Activated effector memory CD4-positive, alpha-beta T cell treated with anti-CD3 and anti-CD28 coated beads, Interleukin-2, amount 50 U/mL, for 16 hours (primary cell): ENCODE data around the gene MRPL4.

Source experiments
- DNase-seq: peaks from one replicate; pipeline ENCODE4 v3.0.0-alpha.2; 2020

Gene MRPL4

DNA sequence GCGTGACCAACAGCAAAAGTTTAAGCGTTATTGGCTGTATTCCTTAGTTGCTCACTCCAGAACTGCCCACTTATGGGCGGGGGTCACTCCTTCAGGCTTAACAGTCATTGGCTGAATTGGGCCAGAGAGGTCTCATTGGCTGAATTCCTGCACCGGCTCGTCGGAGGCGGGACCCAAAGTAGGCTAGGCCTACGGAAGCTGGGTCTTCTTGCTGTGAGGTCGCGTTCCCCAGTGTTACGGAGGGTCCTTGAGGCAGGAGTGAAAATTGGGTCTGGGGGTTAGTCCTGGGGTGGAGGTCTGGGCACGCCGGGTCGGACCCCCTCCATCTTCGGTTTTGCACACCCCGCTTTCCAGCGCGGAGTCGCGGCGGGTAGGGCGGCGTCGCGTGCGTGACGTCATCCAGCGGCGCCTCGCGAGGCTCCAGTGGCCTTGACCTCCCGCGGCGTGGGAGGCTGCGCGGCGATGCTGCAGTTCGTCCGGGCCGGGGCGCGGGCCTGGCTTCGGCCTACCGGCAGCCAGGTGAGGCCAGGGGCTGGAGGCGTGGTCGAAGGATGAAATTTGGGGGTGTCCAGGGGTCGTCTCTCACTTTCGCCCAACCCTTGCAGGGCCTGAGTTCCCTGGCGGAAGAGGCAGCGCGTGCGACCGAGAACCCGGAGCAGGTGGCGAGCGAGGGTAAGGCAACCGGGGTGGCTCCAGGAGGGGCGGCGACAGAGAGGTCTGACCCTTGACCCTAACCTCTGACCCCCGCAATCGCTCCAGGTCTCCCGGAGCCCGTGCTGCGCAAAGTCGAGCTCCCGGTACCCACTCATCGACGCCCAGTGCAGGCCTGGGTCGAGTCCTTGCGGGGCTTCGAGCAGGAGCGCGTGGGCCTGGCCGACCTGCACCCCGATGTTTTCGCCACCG, at the start of gene MRPL4:
Gene MRPL4 (plus strand): TSS at position 423 of the 903 bp plus-strand sequence. CDS start 40 bp downstream, at position 463.
- peak; percentile 99 for DNase-seq

DNA sequence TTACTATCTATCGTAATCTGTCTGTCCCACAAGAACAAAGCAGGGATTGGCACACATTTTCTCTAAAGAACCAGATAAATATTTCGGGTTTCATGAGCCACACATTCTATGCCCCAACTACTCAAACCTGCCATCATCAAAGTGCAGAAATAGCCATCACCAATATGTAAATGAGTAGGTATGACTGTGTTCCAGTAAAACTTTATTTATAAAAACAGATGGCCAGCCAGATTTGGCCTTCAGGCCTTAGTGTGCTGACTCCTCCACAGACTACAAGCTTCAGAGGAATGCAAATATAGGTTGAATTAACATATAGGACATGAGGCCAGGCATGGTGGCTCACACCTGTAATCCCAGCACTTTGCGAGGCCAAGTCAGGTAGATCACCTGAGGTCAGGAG, 48.3 kb upstream of the MRPL4 start:
- no peak for DNase-seq

DNA sequence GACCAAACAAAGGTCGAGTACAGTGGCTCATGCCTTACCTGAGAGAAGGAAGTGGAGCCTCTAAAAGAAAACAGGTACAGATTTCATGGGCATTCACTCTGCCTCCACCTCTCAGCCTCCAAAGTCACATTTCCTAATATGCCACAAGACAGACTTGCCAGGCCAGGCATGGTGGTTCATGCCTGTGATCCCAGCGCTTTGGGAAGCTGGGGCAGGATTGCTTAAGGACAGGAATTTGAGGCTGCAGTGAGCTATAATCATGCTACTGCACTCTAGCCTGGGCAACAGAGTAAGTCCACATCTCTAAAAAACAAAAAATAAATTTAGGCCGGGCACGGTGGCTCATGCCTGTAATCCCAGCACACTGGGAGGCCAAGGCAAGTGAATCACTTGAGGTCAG, 46.4 kb upstream of the MRPL4 start:
- DNase-seq, result no peak

DNA sequence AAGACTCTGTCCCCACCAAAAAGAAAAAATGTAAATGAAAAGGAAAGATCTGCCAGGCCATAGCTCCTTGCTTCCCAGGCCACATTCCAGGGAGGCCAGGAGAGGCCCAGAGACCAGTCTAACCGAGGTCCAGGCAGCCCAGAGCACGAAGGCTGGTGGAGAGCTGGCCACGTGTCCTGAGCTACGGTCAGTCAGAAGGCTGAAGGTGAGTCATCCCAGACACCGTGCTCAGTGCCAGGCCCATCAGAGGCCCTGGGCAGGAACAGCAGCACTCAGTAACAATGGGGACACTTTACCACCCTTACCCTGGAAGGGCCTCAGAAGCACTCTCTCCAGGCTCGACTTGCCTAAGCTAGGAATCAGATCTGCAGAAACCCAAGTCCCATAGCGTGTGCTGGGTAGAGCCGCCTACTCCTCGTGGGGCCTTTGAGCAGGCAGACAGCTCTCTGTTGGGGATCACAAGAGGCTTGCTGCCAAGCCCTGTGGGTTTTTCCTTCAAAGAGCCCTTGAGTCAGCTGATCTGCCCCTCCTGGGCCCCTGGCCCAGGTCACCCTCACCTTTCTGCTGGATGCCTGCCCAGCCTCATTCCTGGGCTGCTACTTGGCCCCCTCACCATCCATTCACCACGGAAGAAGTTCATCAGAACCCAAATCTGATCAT, 45.7 kb upstream of the MRPL4 start:
- DNase-seq, result no peak

DNA sequence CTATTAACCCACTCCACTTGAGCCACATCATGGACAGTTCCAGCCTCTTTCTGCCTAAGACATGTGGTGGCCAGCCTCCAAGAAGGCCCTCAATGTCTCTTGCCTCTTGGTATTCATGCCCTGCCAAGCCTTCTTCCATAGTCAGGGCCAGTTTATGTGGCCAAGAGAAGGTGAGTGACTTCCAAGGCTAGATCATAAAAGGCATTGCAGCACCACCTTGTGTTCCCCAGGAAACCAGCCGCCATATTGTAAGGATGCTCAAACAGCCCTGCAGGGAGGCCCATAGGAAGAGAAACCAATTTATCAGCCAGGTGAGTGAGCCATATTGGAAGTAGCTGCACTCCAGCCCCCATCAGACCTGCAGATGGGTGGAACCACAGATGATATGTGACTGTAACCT, 45.0 kb upstream of the MRPL4 start:
- no peak for DNase-seq

DNA sequence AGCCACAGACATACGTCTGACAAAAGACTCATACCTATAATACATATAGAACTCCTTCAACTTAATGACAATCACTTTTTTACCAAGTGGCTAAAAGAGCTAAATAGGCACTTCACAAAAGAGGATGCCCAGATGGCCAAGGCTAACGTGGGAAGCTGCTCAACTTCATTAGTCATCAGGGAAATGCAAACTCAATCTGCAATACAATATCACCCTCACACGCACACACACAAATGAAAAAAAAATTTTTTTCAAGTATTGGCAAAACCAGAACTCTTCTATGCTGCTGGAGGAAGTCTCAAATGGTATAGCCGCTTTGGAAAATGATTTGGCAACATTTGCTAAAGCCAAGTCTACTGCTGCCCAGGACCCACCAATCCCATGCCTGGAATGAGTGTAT, 42.7 kb upstream of the MRPL4 start:
- DNase-seq, result no peak

DNA sequence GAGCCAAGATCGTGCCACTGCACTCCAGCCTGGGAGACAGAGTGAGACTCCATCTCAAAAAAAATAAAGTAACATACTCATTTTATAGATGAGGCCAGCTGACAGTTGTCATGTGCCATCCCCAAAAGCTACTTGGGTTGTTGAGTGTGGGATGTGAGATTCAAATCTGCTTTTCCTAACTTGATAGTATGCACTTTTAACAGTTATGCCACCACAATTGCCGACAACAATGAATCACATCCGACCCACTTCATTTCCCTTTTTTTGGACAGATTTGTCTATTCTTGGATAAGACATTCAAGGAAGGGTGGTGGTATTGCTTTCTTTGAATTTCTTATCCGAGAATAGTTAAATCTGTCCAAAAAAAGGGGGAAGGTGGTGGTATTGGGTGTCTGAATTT, 41.0 kb upstream of the MRPL4 start:
- no peak for DNase-seq

DNA sequence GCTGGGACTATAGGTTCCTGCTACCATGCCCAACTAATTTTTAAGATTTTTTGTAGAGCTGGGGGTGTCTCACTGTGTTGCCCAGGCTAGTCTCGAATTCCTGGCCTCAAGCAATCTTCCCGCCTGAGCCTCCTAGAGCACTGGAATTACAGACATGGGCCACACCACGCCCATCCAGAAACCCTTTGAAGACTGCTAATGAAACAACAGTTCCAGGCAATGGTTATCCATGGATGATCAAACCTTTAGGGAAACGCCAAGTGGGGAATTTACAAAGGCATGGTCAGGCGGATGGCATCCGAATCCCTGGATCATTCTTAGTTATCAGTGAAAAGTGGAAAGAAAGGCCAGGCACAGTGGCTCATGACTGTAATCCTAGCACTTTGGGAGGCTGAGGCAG, 40.3 kb upstream of the MRPL4 start:
- no peak for DNase-seq

DNA sequence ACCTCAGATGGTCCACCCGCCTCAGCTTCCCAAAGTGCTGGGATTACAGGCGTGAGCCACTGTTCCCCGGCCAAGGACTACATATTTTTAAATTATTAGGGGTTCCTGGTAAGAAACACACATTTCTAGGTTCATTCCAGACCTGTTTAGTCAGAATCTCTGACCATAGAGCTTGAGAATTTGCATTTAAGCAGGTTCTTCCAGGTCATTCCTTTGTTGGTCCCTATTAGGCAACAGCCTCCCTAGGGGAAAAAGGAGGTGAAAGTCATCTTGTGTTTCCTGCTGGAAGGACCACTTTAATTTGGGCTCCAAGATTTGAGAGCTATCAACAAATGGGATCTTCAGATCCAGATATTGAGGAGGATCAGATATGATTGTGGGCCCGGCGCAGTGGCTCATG, 37.2 kb upstream of the MRPL4 start:
- DNase-seq, result no peak

DNA sequence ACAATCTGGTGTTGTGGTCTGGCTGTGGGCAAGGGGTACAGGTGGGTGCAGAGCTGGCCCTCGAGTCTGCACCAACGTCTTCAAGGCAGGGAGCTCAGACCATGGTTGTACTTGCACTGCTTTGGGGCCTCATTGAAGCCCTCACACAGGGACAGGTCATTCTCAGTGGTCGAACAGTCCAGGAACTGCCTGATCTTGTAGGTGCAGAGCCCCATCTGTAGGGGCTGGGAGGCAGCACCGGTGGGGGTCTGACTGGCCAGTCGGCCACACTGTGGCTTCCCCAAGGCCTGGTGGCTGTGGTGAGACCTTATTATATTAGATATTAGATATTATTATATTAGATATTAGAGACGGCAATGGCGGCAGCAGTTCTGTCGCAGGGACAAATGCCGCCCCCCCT, 34.9 kb upstream of the MRPL4 start:
- no peak for DNase-seq

DNA sequence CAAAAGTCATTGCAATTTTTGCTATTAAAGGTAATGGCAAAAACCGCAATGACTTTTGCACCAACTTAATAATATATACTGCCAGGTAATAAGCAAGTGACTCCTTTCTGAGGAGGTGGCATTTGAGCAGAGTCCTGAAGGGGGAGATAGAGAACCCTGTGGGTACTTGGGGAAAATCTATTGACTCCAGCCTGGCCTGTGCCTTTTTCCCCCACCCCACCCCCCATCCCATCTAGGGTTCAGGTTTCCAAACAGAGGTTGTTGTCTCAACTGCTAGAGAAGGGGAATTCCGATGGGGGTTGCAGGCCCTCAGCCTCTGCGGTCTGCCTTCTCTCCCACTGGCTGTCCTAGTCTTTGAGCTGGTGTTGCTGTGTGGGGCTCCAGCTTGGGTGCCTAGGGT, 32.3 kb upstream of the MRPL4 start:
- peak; percentile 70 for DNase-seq

DNA sequence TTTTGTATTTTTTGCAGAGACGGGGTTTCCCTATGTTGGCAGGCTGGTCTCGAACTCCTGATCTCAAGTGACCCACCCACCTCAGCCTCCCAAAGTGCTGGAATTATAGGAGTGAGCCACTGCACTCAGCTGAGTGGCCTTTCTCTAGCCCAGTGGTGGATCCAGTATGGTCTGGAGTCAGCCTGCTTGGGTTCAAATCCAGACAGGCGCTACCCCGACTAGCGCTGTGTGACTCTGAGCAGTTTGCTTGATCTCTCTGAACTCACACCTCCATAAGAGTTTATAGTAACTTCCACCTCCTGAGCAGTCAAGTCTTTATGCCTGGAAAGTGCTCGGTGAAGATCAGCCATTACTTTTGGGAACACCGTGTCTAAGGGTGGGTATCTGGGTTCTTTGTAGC, 31.3 kb upstream of the MRPL4 start:
- no peak for DNase-seq

DNA sequence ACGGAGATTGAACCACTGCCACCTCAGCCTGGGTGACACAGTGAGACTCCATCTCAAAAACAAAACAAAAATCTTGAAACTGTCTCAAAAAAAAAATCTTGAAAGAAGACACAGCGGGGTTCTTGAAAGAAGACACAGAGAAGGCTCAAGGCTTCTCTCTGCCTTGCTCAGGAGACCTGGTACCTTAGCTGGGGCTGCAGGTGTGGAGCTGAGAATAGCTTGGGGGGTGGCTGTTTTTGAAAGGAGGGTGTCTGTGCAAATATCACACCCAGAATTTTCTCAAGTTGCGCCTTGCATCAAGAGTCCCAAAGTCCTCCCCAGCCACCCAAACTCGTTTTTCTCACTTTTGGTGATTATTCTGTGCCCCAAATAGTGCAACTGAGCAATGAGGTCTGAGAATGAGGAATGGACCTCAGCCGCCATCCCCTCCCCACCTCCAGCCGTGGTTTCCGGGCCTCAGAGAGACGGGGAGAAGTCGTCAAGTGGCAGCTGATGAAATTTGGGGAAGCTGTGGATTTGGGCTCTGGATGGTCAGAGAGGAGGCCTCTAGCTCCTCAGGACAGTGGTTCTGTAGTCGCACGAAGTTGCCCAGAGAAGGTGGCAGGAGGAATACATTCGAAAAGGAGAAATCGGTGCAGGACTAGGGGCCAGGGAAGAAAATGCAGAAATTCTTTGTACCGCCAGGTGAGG, 29.7 kb upstream of the MRPL4 start:
- DNase-seq, result no peak

DNA sequence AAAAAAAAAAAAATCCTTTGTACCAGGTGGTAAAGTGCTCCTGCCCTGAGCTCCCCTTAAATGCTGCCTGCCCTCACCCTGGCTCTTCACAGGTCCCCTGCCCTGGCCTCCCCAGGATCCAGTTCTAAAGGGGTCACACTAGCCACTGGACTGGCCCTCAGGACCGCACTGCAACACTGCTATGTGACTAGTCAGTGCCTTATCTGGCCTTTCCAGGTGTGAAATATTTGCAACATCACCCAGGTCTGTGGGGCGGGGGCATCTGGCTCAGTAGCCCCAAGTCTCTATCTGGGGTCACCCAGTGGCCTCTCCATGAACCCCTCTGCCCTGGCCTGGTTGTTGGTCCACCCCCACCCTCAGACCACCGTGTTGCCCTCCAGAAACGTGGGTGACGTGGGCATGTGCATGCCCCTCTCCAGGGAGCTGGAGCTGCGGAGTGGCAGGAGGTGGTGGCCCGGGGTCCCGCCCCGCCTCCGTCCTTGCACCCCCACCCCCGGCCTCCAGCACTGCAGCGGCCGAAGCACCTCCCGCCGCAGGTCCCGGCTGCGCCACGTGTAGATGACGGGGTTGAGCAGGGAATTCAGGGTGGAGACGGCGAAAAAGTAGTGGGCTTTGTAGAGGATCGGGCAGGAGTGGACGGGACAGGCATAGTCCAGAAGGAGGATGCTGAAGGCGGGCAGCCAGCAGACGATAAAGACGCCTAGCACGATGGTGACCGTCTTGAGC, 28.4 kb upstream of the MRPL4 start:
- DNase-seq, result no peak

DNA sequence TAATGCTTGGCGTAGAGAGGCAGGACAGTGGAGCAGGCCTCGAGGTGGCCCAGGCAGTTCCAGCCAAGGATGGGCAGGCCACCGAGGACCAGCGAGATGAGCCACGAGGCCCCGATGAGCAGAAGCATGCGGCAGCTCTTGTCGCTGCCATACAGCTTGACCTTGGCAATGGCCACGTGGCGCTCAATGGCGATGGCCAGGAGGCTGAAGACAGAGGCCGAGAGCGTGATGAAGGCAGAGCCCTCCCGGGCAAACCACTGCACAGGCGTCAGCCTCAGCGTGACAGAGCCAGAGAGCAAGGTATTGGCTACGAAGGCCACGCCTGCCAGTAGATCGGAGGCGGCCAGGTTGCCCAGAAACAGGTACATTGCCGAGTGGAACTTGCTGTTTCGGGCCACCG, 27.7 kb upstream of the MRPL4 start:
- no peak for DNase-seq

DNA sequence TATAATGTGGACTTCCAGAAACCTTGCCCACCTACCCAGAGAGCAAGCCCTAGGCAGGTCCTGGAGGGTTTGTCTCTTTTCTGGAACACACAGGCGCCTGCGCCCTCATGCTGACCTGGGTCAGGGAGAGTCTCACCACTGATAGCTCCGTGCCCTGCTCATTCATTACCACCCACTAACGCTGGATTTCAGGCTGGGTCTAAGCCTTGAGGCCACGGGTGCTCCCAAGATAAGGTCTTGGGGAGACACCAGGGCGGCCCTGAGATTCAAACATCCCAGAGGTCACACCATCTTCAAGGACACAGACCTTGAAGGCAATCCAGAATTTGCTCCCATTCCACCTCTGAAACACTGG, 26.0 kb upstream of the MRPL4 start:
- no peak for DNase-seq

DNA sequence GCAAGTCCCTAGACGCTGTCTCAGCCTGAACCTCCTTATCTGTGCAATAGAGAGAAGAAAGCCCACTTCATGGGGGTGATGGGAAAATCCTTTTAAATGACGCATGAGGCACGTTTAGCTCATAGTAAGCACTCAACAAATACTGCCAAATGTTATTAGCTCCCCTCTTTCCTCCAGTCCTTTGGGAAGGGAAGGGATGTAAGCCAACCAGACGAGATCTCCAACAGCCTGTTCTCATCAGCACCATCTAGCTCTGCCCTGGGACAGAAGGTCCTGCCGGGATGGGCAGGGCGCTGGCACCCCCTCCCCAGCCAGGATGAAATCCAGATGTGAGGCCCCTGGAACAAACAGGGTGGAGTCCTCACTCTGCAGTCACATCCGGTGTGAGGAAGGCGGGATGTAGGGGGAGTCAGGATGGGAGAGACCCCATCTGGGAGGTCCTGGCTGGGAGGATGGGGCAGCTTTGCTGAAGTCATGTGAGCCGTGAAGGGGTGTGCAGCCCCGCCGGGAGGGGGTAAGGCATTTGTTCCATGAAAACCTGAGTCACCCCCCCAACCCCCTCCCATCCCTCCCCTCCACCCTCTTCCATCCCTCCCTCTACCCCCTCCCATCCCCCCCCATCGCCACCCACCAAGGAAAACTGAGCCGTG, 25.5 kb upstream of the MRPL4 start:
- DNase-seq, result no peak

DNA sequence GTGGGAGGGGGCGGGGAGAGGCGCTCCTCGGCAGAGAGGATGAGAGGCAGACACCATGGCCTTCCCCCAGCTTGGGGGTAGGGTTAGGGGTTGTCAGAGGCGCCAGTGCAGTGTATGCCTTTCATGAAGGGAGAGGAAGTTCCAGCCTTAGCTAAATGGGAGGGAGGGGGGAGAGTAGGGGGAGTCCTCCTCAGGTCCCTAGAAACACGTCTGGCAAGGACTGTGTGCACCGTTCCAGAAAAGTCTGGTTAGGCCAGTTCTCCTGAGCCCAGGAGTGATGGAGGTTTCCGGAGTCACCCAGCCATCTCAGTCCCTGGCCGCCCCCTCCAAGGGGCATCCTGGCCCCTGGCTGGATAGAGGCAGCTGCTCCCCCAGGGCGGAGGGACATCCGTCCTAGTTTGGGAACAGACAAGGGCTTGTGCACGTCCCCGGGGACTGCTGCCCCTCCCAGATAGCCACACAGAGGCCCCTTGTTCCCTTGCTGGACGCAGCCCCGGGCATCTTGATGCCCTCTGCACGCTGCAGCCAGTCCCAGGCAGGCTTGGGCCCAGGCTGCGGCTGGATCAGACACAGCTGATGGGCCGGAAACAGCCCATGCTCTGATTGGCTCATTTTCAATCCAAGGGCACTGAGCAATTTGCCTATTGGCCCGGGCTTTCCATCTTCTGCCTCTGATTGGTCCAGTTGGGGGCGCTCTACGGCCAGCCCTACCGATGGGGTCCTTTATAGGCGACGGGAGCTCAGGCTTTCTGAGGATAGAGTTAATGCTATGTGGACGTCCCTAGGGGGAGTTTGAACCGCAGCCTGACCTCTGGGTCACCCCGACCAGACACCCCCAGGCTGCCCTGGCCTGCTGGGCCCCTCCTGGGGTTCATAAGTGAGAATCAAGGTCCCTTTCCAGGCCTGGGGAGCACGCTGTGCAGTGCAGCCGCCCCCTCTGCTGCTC, 24.7 kb upstream of the MRPL4 start:
- DNase-seq, result no peak

DNA sequence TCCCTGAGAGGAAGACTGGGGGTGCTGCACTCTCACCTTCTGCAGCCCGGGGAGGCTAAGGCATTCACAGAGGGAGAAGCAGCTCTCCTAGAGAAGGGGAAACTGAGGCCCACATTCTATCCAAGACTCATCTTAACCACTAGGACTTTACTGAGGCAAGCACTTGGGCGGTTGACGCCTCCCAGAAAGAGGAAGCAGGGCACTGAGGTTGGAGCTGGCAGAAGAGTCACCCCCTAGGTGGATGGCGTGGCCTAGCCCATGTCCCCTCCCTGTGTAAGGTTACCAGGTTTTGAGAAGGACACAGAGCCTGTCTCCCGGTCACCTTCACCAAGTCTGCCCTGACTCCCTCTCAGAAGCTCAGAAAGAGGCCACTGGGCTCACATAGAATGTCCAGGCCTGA, 23.6 kb upstream of the MRPL4 start:
- DNase-seq, result no peak

DNA sequence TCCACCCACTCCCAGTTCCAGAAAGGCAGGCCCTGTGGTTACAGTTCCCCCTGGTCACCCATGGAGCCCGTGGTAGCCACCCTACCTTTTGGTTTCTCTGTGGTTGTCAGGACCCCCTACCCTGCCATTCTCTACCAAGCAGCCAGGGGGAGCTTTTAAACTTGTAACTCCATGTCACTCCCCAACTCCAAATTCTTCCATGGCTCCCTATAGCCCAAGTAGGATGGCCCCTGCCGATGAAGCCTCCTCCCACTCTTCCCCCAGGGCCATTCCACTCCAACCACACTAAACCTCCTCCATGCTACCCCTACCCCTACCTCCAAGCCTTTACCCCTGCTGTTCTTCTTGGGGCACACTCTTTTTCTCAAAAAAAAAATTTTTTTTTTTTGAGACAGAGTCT, 23.1 kb upstream of the MRPL4 start:
- peak; percentile 73 for DNase-seq

DNA sequence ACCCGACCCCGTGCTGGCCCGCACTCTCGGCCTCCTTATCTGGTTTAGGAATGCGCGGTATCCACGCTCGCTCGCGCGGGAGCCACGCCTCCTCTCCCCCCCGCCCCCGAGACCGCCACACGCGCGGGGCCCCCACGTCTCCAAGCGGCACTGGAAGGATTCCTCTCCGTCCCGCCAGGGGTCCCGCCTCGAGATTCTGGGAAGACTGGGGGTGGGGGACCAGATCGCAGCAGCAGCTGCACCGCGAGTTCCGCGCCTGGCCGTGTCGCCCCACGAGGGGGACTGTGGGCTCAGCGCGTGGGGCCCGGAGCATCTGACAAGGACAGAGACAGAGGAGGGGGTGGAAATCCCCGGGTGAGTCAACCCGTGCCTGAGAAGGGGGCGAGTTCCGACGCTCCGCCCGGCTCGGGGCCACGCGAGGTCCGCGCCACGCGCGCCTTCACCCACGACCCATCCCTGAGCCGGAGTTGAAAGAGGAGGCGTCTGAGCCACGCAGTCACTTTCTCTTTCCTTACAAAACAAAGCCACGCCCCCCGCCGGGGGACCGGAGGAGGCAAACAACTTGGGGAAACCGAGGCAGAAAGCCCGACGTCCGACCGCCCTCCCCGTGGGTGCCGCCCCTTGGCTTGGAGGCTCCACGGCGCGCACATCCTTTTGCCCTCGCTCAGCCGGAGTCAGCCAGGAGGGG, 21.7 kb upstream of the MRPL4 start:
- DNase-seq, result peak; percentile 91
